G401 (cell line): ENCODE results near the gene SBNO2. TPM values are rescaled to one million over a fixed set of nuclear protein-coding genes. Genes with fewer than 3 reads are reported as not detected.

ENCODE experiments used
- DNase-seq: peaks from one replicate; pipeline ENCODE4 v3.0.0-alpha.2; 2015; ENCODE audit warnings: low spot score
- in situ Hi-C: cut with HindIII; loops from 2 replicates; pipeline ENCODE4 v1.10.0; 2016; ENCODE audit warnings: low sequenced_read_pairs, mixed read lengths
- total RNA-seq: library from RNA; depleted of rRNA; stranded (reverse); fragments of >200 nt; shearing (Covaris generic); gene quantifications from 2 replicates; pipeline ENCODE4 v1.2.3, GENCODE V29; 2014

SBNO2 gene
- total RNA-seq, 1 experiment from 2014 or later: 25.1 TPM

GRCh38 chr19:1085676-1086442 is 88.2 kb downstream of the SBNO2 start:
- in situ Hi-C loops: no loop called here
- no peak for DNase-seq

- in situ Hi-C loops: no loop called here
- no peak for DNase-seq
These were observed 88.9 kb downstream of the SBNO2 start for GRCh38 chr19:1085053-1085658.

GRCh38 chr19:1084024-1084868 is 89.8 kb downstream of the SBNO2 start:
- DNase-seq: no peak
- in situ Hi-C loops: no loop called here

- no peak for DNase-seq
- in situ Hi-C loops: no loop called here
These were observed 90.9 kb downstream of the SBNO2 start for GRCh38 chr19:1082928-1083816.

- in situ Hi-C loops: no loop called here
- no peak for DNase-seq
These were observed 91.7 kb downstream of the SBNO2 start for GRCh38 chr19:1082165-1082927.

- DNase-seq: no peak
- in situ Hi-C loops: no loop called here
These were observed 92.5 kb downstream of the SBNO2 start for GRCh38 chr19:1081301-1082164.

GRCh38 chr19:1080360-1081161 is 93.5 kb downstream of the SBNO2 start:
- in situ Hi-C loops: no loop called here
- no peak for DNase-seq

- no peak for DNase-seq
These were observed 94.4 kb downstream of the SBNO2 start for GRCh38 chr19:1079566-1080111.

GRCh38 chr19:1076951-1077350 is 97.1 kb downstream of the SBNO2 start:
- peak; percentile 47 for DNase-seq

More at GRCh38 chr19:1079566-1080111, 94.4 kb downstream of the SBNO2 start:
- in situ Hi-C loops: no loop called here

GRCh38 chr19:1076046-1076386 is 98.1 kb downstream of the SBNO2 start:
- in situ Hi-C loops: no loop called here
- no peak for DNase-seq

More at GRCh38 chr19:1076951-1077350, 97.1 kb downstream of the SBNO2 start:
- in situ Hi-C loops: no loop called here

GRCh38 chr19:1074544-1075283 is 99.4 kb downstream of the SBNO2 start:
- DNase-seq: peak; percentile 41

GRCh38 chr19:1073956-1074517 is 100.0 kb downstream of the SBNO2 start:
- in situ Hi-C loops: no loop called here
- no peak for DNase-seq

More at GRCh38 chr19:1074544-1075283, 99.4 kb downstream of the SBNO2 start:
- in situ Hi-C loops: no loop called here

GRCh38 chr19:1073063-1073955 is 100.8 kb downstream of the SBNO2 start:
- no peak for DNase-seq
- in situ Hi-C loops: no loop called here

GRCh38 chr19:1072371-1073015 is 101.6 kb downstream of the SBNO2 start:
- in situ Hi-C loops: no loop called here
- no peak for DNase-seq
